Dedifferentiated amniotic fluid mesenchymal stem cell (primary cell): ENCODE results near the gene RNF4.

ENCODE experiments used
- DNase-seq: peaks from one replicate; pipeline ENCODE4 v3.0.0-alpha.2; 2016; ENCODE audit errors: extremely low spot score

RNF4 gene

DNA sequence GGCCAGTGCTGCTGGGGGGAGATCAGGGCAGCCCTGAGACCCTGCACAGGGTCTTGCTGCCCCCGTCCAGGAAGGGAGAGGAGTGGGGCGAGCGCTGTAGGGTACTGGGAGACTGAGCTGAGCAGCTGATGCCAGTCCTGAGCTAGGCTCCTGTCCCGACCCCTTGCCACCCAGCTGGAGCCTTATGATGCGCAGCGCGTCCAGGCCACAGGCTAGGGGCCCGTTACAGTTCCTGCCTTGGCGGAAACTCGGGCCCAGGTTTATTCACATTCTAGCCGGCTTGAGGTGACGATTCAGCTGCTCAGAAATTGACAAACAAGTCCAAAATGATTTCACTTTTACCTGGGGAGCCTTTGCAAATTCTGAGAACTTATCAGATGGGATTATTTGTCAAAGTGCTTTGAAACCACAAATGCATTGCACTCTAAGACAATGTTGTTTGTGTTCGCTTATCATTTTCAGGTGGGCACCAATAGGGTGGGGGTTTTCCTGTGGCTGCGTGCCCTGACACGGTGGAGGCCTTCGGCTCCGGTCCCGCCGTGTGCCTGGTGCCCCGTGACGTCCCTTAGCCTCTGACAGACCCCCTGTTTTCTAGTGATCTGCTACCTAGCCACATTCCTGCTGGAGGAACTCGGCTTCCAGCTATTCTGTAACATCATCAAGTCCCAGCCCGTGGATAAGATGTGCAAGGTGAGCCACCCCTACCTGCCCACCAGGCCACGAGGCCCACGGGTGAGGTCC lies 31.3 kb upstream of the RNF4 start:
- DNase-seq = no peak

DNA sequence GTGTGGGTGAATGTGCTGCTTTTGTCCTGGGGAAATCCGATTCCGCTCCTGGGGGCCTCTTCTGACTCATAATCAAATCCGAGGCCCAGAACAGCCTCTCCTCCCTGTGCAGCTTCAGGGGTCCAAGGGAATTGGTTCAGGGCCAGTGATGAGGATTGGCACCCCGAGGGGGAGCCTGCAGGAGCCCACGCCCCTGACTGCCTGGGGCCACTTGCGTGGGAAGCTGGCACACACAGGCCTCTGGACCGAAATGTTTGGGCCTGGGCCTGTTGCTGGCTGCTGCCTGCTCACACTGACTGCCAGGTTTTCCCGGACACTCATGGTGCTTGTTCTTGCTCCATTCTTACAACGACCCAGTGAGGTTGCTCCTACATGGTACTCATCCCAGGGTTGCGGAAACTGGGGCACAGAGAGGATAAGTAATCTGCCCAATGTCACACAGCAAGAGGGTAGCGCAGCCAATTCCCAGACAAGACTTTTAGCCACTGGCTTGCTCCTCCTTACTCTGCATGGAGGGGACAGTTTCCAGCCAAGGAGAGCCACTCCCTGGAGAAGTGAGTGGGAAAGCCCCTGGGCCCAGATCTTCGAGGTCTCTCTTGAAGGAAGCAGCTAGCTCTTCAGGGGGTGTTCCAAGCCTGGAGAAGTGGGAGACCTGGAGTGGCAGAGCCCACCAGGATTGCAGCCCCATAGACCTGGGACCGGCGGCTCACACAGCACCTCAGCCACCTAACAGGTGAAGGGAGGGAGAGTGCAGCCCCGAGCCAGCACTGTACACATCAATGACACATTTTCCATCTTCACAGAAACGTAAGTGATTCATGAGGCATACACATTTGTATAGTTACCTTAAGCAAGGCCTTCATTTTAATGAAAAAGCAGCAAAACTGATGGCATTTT lies 29.8 kb upstream of the RNF4 start:
- DNase-seq = no peak

DNA sequence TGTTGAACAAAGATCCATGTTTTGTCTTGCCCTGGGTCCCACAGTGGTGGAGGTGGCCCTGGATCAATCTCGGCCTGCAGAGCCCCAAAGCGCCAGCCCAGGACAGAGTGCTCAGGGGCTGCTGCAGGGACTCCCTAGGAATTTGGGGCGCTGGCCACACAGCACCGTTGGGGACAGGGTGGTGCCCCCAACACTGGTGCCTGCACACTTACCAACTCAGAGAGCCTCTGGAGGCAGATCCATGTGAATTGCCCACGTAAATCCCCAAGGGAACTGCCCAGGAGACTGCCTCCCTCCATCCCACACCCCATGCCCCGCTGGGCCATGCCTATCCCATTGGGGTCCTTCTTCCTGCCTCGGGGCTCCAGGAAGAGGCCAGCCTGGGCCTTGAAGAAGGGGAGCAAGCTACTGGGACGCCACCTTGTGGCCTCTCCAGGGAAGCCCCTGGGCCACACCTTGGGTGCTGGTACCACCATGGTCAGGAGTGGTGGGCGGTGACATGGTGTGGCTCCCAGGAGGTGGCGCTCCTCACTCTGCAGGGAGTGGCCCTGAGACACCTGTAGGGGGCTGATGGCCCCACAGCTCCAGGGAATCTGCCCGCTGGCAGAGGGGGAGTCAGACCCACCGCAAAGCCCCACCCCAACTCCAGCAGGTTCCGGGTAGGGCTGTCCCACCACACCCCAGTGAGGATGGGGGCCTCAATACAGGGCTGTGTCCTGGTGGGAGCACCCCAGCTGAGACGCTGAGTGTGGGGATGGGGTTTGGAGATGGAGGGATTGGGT lies 27.3 kb upstream of the RNF4 start:
- no peak for DNase-seq

DNA sequence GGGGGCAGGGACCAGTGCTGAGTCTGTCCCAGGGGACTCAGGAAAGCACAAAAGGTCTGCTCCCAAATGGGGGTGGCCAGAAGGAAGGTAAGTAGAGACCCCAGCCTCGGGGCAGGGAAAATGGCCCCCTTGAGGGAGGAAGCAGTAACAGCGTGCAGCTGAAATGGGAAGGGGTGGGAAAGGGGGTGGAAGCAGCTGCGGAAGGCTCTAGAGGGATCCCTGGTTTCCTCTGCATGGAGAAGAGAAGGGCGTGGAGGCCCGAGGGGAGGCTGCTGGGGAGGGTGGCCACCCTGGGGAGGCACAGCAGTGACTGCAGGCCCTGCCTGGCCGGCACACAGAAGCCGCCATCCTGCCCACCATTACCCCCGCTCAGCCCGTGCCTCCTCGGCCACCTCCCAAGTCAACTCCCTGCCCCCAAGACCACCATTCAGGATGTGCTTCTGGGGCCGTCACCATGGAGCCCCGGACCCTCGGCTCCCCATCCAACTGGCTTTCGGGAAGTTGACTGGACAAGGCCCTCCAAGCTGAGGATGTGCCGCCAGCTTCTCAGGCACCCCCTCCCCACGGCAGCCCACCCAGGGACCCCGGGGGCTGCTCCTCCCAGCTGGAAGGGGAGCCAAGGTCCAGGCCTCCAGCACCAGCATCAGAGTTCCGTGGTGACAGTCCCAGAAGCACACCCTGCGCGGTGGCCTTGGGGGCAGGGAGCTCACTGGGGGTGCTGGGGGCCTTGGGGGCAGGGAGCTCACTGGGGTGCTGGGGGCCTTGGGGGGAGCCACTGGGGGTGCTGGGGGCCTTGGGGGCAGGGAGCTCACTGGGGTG lies 26.5 kb upstream of the RNF4 start:
- DNase-seq = no peak

DNA sequence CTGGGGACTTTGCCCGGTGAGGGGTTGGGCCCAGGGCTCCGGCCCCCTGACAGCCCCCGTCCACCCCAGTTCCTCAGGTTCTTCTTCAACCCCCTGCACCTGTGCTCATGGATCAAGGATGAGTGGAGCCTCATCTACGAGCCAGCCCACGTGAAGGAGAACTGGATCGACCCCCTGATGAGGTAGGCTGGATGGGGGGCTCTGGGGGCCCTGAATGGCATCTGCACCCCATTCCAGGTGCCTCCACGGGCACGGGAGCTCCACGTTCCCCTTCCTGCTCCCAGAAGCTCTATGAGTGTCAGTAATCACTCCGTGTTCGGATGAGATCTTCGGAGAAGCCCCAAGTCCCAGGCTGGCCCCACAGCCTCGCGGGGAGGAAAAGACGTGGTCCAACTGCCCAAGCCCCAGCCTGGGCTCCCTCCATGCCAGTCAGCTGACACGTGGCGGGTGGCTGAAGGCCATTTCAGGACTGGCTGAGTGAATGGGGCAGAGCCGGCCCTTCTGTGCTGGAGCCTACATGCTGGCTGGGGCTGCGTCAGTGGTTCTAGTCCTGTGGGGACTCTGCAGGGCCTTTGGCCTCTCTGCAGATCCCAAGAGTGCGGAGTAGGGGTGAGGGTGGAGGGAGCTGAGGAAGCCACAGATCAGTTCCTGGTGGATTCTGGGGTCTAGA lies 25.7 kb upstream of the RNF4 start:
- DNase-seq = no peak

DNA sequence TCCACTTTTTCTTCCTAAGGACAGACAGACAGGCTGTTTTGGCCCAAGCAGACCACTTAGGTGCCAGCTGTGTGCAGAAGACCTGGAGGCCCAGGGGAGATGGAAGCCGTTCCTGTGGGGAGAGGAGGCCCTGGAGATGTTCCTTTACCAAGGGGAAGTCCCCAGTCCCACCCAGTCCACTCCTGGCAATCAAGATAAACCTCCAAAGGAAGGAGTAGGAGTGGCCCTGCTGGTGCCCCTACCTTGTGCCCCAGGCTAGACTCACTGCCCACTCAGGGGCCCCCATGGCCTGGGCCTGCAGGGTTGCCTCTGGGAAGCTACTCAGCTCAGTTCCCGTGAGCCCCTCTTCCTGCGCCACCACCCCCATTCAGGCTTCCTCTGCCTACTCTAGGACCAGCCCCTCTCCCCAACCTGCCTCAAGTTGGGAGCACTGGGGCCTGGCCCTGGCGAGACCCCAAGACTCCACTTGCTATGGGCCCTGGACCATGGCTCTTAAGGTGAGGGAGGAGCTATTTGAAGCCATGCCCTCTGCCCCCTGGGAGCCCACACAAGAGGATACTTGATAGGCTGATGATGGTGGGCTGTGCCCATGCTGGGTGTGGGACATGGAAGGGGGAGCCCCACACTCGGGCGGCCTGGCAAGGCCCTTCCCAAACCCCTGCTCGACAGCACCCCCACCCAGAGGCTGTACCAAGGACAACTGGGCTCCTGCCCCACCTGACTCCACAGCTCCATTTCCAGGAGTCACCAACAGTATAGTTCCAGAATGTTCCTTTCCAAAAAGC lies 24.8 kb upstream of the RNF4 start:
- no peak for DNase-seq

DNA sequence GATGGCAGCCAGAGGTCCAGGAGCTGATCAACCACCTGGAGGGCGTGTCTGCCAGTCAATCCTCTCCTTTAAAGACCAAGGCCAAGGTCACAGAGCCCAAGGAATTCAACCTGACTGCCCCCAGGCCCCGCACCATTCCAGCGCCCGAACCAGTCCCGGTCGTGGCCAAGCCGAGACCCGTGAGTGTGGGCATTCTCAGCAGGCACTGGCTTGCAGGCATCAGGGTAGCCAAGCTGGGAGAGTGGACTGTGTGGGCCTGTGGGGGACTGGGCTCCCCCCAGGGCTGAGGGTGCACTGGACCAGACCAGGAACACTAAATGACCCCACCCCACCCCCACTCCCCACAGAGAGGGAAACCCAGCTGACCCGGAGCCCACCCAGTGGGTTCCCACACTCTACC lies 23.8 kb upstream of the RNF4 start:
- no peak for DNase-seq

DNA sequence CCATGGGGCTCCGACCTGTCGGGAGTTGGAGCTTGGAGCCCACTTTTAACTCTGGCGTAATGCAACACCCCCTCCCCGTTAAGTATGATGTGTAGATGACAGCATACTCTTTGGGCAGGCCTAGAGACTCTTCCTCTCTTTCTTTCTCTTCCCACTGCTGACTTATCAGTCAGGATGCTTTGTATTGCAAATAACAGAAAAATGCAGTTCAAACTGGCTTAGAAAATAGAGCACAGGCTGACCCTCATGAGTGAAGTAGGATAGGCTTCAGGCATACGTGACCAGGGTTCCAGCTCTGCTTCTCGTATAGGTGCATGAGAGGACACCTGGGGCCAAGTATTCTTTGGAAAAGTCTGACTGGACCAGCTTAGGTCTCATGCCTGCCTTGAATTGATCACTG lies 23.3 kb upstream of the RNF4 start:
- DNase-seq = no peak

DNA sequence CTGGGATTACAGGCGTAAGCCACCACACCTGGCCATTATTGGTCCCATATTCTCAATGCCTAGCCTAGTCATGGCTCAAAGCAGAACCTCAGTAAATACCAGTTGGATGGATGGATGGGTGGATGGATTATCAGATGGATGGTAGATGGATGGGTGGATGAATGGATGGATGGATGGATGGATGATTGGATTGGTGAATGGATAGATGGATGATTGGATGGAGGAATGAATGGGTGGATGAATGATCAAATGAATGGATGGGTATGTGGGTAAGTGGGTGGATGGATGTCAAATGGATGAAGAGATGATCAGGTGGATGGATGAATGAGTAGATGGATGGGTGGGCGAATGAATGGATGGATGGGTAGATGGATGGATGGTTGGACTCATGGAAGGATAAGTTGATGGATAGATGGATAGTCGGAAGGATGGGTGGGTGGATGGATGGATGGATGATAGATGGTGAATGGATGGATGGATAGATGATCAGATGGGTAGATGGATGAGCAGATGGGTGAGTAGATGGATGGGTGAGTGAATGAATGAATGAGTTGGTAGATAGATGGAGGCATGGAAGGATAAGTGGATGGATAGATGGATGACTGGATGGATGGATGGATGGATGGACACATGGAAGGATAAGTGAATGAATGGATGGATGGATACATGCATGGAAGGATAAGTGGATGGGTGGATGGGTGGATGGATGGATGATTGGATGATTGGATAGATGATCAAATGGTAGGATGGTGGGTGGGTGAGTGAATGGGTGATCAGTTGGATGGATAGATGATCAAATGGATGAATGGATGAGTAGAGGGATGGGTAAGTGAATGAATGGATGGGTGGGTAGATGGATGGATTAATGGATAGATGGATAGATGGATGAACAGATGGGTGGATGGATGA lies 22.0 kb upstream of the RNF4 start:
- no peak for DNase-seq

DNA sequence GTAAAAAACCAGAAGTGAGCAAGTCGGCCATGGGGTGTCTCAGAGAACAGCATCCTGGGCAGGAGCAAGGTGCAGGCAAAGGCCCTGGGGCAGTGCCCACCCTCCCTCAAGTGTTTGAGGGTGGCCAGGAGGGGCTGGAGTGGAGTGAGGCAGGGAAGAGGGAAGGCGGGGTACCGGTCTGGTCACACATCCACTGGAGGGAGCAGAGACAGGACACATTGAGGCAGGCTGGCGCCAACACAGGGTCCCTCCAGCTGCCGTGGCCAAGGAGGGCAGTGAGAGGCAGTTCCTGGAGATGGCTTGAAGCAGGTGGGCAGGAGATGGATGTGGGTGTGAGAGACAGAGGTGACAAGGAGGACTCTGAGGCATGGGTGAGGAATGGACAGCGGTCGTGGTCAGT lies 20.3 kb upstream of the RNF4 start:
- DNase-seq = no peak

DNA sequence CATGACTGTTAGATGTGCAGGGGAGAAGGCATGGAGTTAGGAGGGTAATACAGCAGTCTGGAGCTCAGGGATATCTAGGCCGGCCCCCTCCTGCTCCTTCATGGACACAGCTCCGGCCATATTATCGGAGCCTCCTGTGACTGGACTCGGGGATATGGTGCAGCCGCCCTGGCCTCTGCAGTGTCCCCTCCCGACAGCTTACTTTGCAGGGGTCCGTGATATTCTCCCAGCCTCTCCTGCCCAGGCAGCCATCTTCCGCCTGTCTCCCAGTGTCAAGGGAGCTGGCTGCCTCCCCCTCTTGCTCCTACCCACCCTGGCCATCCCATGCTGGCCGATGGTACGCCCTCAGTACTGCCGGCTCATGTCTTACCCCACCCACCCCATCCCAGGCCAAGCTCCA lies 19.9 kb upstream of the RNF4 start:
- DNase-seq = no peak

DNA sequence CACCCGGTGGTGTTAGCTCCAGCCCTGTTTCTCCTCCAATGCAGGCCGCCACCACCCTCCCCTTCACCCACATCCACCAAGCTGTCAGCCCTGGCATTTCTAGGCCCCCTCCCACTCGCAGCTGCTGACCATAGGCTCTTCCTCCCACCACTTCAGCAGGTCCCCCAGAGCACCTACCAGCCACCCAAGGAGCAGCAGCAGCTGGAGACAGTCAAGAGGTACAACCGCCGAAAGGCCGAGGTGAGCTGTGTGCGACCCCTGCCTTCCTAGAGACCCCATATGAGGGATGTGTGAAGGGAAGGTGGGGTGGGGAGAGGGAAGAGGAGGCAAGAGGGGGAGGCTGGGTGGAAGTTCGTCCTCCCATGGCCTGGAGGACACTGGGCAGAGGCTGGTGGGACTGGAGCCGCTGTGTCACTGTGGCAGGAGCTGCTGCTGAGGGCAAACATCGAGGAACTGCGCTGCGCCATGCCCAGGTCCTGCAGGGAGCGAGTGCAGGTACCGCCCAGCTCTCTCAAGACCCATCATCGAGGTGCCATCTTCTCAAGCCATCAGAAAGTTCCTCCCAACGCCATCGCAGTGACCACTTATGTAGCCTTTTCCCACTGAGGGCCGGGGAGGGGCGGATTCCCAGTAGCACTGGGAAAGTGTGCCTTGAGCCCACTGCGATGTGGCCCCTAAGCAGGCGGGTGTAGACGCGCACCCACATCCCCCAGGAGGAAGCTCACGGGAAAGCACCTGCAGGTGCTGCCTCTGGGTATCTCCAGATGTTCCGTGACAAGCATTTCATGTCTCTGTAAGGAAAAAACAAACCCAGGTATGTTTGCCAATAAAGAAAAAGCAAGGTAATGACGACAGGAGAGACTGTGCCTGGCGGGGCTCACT lies 19.2 kb upstream of the RNF4 start:
- no peak for DNase-seq

DNA sequence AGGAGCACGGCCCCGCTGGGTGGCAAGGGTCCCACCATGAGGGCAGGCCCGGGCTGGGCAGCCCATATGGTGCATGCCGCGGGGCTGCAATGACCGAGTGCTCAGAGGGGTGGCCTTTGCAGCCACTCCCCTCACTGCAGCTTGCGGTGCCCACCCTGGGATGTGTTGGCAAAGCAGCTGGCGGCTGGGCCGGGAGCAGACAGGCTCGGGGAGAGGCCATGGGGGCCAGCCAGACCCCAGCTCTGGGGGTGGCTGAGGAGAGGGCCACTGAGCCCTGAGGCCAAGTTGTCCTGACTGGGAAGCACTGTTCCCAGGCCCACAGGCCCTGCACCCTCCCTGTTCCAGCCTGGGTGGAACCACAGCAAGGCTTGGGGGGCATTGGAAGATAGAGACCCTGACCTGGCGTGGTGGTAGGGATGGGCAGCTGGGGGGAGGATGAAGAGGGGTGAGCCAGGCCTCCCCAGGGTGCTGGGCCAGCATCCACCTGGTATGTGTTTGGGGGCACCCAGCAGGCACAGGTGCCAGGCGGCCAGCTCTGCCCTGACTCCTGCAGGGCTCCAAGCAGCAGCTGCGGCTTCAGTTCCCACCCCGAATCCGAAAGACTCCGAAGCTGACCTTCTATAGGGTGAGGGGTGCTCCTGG lies 18.4 kb upstream of the RNF4 start:
- DNase-seq = no peak

DNA sequence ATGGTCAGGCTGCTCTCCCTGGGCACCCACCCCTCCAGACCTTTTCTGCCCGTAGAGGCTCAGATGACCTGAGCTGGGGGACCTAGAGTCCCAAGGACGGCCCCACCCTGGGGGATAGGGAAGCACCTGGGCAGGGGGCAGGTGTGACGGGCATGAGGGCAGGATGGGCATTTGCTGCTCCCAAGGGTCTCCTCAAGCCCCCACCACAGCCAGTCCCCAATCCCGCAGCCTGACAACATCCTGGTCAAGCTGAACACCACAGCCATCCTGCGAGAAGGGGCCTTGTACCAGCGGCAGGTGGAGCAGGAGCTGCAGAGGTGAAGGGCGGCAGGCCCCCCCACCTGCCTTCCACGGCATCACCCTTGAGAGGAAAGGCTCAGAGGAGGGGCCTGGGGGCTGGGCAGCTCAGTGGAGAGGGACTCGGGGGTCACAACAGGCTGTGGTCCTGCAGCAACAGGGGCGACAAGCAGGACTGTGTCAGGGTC lies 17.8 kb upstream of the RNF4 start:
- no peak for DNase-seq

DNA sequence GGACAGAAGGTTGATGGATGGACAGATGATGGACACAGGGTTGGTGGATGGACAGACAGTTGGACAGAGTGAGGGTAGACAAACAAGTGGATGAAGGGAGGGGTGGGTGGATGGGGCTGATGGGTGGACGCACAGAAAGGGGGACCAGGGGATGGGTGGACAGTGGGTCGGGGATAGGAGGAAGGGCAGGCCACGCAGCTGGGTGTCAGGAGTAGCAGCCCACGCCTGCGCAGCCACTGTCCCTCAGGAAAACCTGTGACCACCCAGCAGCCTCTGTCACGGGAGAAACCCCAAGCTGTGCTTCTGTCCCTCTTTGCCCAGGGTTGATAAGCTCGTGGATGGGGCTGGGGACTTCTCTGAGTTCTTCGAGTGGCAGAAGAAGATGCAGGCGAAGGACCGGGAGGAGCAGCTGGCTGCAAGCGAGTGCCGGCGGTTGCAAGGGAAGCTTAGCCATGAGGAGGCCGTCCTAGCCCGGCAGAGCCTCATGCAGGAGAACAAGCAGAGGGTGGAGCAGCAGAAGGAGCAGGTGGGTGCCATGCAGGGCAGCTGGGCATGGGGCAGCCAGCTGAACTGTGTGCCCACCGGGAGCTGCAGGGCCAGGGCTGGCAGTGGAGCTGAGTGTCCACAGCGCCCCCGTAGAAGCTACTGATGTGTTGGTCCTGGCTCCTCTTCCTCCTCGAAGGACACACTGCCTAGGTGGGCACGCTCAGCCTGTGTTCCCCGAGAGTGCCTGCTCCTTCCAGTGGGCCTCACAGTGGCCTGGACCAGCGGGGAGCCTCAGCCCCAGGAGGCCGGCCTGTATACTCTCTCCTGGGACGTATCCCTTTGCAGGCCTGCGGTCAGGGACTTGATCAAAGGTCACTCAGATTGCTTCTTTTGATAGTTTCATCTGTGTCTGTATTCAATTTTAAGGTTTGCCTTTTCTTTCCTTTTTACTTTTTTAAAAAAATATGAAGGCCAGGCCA lies 16.8 kb upstream of the RNF4 start:
- DNase-seq = no peak
